GM21737 (cell line): ENCODE results near the gene CCDC69.
A peak's percentile ranks its signal among the peaks of the same experiment; 100 is the strongest.
"Not testable (repeated sequence)": the region's sequence is repeated elsewhere in the genome, so short reads cannot be mapped to it uniquely, and the experiment has no call there.

Experiments used
- ATAC-seq: cut with Tn5 transposase; IDR thresholded peaks from one replicate; pipeline ENCODE4 v1.9.1; 2021; ENCODE audit warnings: mild to moderate bottlenecking, moderate library complexity; ENCODE audit not compliant: unreplicated experiment

Gene CCDC69

GRCh38 chr5:151222790-151223446 lies 974 bp downstream of the CCDC69 start:
- ATAC-seq = peak; percentile 70

DNA sequence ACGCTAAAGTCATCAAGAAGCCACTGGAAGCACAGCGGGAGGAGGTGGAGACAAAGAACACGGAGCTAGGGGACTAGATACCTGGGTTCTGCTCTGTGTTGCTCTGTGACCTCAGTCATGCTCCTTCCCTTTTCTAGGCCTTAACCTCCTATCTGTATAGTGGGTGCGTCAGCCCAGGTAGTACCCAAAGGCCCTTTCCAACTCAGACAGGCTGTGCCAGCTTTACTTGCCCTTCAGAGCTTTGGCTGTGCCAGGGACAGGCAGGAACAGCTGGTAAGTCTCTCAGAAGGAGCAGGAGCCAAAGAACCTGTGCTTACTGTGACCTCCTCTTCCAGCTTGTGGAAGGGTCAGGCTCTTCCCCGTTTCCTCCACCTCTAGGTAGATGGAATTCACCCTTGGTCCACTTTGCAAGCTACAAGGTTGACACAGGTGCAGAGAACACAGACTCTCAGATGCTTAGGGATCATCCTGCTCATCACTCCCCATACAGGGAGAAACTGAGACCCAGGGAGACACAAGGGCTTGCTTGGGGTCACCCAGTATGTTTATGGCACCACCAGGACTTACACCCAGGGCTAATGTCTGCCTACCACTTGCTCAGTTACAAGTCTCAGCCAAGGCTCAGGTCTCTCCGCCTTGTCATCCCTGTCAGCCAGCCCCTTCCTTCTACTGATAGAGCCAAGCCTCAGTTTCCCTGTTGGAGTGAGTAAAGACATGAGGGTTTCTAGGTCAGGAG lies 1.7 kb downstream of the CCDC69 start:
- no peak for ATAC-seq

DNA sequence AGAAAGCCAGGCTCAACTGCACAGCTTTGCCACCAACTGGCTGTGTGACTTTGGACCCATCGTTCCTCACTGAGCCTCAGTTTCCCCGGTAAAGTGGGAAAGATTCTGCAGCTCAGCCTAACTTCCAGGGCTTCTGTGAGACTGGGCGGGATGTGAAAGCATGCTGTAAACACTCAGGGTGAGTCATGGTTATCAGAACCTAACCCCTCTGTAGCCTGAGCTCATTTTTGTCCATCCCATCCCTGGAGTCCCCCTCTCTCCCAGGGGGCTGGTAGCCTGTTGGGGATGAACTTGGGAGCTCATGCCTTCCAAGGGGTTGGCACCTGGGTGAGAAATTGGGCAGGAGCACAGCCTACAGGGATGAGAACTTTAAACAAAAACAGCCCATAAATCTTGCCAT lies 2.3 kb downstream of the CCDC69 start:
- ATAC-seq = no peak

DNA sequence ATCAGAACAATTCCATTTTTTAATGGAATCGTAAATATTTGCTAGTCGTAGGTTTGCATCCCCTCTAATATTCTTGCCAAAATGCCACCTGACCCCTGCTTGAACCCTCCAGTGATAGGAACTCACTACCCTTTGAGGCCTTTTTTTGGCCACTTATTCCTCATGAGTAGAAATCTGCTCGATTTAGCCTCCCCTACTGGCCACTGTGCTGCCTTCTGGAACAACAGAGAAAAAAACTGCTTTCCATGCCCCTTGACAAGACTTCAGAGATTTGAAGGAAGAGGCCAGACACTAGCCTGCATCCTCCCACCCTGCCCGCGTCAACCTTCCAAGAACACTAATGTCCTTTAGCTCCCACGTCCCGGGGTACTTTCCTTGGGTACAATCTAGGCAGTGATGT lies 4.1 kb downstream of the CCDC69 start:
- no peak for ATAC-seq

GRCh38 chr5:151219138-151219537 lies 4.8 kb downstream of the CCDC69 start:
- no peak for ATAC-seq

- ATAC-seq = no peak
Observed at GRCh38 chr5:151218177-151218576, 5.7 kb downstream of the CCDC69 start.

DNA sequence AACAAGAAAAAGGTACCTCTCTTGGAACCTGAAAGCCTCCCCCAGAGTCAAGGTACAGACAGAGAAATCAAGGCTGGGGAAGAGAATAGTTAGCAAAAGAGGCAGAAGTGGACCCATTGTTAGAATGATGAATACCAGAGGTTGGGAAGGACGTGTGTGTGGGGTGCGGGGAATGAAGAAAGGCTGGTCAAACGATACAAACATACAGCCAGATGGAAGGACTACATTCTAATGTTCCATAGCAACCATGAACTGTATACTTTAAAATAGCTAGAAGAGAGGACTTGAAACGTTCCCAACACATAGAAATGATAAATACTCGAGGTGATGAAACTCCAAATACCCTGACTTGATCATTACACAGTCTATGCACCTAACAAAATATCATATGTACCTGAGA lies 7.1 kb downstream of the CCDC69 start:
- no peak for ATAC-seq

GRCh38 chr5:151215546-151215880 lies 8.4 kb downstream of the CCDC69 start:
- no peak for ATAC-seq

- peak; percentile 53 for ATAC-seq
Observed at GRCh38 chr5:151214614-151215545, 9.0 kb downstream of the CCDC69 start.

- ATAC-seq = peak; percentile 81
Observed at GRCh38 chr5:151213803-151214613, 9.9 kb downstream of the CCDC69 start.

GRCh38 chr5:151212406-151212798 lies 11.5 kb downstream of the CCDC69 start:
- no peak for ATAC-seq

- ATAC-seq = no peak
Observed at GRCh38 chr5:151208481-151208914, 15.4 kb downstream of the CCDC69 start.

DNA sequence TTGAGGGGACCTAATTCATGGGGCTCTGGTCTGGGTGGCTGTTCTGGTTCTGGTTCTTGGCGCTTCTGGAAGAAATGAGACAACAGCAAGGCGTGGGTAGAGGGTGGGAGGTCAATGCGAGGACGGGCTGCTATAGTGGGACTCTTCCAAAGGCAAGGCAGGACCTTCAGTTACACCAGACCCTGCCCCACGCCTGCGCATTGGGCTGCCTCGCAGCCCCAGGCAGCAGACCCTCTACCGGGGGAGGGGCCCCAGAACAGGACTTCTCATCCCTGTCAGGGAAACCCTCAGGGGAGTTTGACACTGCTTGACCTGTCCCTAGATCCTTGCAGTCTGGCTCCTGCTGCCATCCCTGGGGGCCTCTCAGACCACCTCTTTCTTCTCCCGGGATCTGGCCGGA lies 18.5 kb downstream of the CCDC69 start:
- ATAC-seq = no peak

DNA sequence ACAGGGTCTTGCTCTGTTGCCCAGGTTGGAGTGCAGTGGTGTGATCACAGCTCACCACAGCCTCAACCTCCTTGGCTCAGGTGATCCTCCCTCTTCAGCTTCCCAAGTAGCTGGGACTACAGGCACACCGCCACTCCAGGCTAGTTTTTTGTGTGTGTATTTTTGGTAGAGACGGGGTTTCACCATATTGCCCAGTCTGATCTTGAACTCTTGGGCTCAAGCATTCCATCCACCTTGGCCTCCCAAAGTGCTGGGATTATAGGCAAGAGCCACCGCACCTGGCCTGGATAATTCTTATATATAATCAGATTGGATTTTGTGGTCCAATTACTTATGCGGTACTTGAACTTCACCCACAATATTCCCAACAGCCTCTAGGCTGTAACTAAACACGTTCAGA lies 19.8 kb downstream of the CCDC69 start:
- ATAC-seq = no peak

DNA sequence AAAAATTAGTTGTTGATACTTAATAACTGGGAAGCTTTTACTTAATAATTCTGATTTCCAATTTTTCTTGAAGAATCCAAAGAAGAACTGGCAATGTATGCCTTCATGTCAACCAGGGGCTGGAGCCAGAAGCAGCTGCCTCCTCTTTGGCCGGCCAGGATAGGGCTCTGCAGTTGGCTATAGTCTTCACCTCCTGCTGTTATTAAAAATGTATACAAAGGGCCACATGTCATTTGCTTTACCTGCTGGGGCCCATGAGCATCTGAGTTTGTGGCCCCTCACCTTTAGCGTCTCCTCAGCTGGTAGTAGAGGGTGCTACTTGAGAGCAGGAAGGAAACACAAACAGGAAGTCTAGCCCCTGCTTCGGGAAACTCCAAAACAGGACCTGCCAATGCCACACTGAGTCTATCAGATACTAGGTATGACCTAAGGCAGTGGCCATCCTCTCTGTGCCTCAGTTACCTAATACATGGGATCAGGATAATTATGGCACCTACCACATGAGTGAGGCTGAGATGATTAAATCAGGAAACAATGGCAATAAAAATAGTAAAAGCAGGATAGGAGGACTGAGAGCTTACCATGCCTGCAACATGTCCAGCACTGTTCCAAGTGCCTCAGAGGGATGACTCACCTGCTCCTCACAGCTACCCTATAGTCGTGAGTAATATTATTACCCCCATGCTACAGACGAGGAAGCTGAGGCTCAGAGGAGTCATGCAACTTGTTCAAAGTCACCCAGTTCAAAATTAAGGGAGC lies 21.3 kb downstream of the CCDC69 start:
- no peak for ATAC-seq

DNA sequence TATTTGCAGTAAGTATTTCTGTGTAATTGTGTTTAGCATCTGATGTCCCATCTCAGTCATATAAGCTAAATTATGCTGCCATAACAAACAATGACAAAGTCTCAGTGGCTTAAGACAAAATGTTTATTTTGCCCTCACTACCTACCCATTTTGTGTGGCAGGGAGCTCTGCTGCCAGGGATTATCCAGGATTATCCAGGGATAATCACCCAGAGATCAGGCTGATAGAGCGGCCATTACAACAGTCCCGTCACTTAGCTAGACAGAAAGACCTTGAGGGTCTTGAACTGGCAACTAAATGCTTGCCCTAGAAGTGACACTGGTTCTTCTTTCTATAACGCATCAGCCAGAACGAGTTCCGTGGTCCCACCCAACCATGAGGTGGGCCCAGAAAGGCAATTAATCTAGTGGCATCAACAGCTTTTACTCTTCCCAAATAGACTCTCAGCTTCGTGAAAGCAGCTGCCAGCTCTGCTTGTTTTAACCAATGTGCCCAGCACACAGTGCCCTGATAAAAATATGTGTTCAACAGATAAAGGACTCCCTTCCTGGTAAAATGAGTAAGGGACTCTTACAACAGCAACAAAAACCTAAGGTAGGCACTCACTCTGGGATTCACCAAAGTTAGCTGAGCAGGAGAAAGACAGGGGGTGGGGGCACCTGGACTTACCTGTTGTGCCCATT lies 22.8 kb downstream of the CCDC69 start:
- no peak for ATAC-seq

- ATAC-seq = no peak
Observed at GRCh38 chr5:151199581-151200185, 24.2 kb downstream of the CCDC69 start.

- no peak for ATAC-seq
Observed at GRCh38 chr5:151198861-151199260, 25.0 kb downstream of the CCDC69 start.

GRCh38 chr5:151197291-151197600 lies 26.6 kb downstream of the CCDC69 start:
- not testable (repeated sequence) for ATAC-seq
